Epithelial cell of proximal tubule (primary cell): ENCODE measurements around the gene TRIM31. TPM values are rescaled to one million over a fixed set of nuclear protein-coding genes. Genes with fewer than 3 reads are reported as not detected.

Experiments used
- DNase-seq: peaks from one replicate; pipeline ENCODE4 v3.0.0-alpha.2; 2011; ENCODE audit warnings: low read depth
- H3K4me3 ChIP-seq: 2 replicates; pipeline ENCODE4 v1.5.1; 2011; ENCODE audit warnings: low read depth, mild to moderate bottlenecking, low read length
- total RNA-seq: library from RNA; depleted of rRNA; stranded (reverse); fragments of >200 nt; gene quantifications from 2 replicates; pipeline ENCODE4 v1.2.3, GENCODE V29; 2015
- TF ChIP-seq, protein P1 (sequence below): conservative IDR thresholded peaks from 2 replicates; pipeline ENCODE4 v1.5.1; 2012; ENCODE audit warnings: low read depth, mild to moderate bottlenecking, low read length

TRIM31 gene
- total RNA-seq, 1 donor from 2014 or later: not detected

DNA sequence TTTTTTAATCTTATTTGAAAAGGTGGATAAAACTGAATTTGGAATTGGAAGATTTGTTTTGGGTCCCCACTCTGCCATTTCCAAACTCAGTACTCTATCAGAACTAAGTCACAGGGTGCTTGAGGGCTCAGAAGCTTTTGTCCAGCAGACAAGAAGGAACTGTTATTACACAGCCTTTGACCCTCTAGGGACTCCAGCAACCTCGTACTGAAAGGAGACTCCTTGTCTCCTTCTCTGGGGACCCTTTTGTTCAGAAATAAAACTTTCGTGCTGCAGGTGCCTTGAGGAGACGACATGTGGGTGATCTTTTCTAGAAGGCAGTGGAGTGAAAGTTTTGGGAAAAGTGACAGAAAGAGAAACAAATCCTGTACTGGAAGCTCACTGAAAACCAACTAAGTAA lies 59.2 kb downstream of the TRIM31 start:
- H3K4me3 ChIP-seq: no peak overlapping the region
- no peak for DNase-seq
- TF ChIP-seq, protein P1, sequence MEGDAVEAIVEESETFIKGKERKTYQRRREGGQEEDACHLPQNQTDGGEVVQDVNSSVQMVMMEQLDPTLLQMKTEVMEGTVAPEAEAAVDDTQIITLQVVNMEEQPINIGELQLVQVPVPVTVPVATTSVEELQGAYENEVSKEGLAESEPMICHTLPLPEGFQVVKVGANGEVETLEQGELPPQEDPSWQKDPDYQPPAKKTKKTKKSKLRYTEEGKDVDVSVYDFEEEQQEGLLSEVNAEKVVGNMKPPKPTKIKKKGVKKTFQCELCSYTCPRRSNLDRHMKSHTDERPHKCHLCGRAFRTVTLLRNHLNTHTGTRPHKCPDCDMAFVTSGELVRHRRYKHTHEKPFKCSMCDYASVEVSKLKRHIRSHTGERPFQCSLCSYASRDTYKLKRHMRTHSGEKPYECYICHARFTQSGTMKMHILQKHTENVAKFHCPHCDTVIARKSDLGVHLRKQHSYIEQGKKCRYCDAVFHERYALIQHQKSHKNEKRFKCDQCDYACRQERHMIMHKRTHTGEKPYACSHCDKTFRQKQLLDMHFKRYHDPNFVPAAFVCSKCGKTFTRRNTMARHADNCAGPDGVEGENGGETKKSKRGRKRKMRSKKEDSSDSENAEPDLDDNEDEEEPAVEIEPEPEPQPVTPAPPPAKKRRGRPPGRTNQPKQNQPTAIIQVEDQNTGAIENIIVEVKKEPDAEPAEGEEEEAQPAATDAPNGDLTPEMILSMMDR: no peak

Other genes with a start within 250 kb of the TRIM31 start
- gene HLA-A, start 170.6 kb downstream of the TRIM31 start, total RNA-seq: 132 and 479 TPM in 2 replicates
- gene POLR1H, start 51.8 kb downstream of the TRIM31 start, total RNA-seq: 30.3 and 31.7 TPM in 2 replicates
- gene PPP1R11, start 45.9 kb downstream of the TRIM31 start, total RNA-seq: 45.4 and 54.5 TPM in 2 replicates
- not detected in 2 replicates for gene RNF39, start 37.3 kb downstream of the TRIM31 start, total RNA-seq
- gene TRIM40, start 23.1 kb upstream of the TRIM31 start, total RNA-seq: not detected in 2 replicates
- gene TRIM10, start 48.1 kb upstream of the TRIM31 start, total RNA-seq: not detected in 2 replicates
- not detected in 2 replicates for gene TRIM15, start 50.5 kb upstream of the TRIM31 start, total RNA-seq
- gene TRIM26, start 100.3 kb upstream of the TRIM31 start, total RNA-seq: 14.7 and 35.1 TPM in 2 replicates
- gene TRIM39, start 213.8 kb upstream of the TRIM31 start, total RNA-seq: 9.8 and 14.2 TPM in 2 replicates
- gene RPP21, start 232.1 kb upstream of the TRIM31 start, total RNA-seq: 85.1 and 99.0 TPM in 2 replicates